ENCODE data around the gene KDM4B.

DNA sequence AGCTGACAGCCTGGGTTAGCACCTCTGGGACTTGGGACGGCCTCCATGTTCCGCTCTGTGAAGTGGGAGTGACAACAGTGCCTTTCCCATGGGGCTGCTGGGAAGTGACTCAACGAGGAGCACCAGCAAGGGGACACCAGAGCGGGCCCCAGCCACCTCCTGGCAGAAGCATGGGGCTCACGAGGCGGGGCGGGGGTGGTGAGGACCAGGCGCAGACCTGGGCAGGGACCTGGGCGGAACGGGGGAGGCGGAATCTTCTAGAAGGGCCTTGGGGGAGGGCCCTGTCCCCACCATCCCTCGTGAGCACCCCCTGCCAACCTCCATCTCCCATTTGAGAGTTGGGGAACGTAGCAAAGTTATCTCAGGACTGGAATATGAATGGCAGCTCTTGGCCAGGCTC is 37.9 kb downstream of the KDM4B start:
- TF ChIP-seq REST (IDR thresholded peaks at IDR 0.05; ENCODE audit: insufficient replicate concordance, low read depth) (no peak), POLR2AphosphoS5 (IDR thresholded peaks at IDR 0.05; ENCODE audit: low read depth) (no peak), GABPA (IDR thresholded peaks at IDR 0.05; ENCODE audit: low read depth) (no peak)
- TF ChIP-seq, protein P1, sequence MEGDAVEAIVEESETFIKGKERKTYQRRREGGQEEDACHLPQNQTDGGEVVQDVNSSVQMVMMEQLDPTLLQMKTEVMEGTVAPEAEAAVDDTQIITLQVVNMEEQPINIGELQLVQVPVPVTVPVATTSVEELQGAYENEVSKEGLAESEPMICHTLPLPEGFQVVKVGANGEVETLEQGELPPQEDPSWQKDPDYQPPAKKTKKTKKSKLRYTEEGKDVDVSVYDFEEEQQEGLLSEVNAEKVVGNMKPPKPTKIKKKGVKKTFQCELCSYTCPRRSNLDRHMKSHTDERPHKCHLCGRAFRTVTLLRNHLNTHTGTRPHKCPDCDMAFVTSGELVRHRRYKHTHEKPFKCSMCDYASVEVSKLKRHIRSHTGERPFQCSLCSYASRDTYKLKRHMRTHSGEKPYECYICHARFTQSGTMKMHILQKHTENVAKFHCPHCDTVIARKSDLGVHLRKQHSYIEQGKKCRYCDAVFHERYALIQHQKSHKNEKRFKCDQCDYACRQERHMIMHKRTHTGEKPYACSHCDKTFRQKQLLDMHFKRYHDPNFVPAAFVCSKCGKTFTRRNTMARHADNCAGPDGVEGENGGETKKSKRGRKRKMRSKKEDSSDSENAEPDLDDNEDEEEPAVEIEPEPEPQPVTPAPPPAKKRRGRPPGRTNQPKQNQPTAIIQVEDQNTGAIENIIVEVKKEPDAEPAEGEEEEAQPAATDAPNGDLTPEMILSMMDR (IDR thresholded peaks at IDR 0.05; ENCODE audit: insufficient read depth, low read length) = no peak
